IPS-18c (cell line): Measurements from ENCODE around the gene TOP3B.

Experiments used
- H3K4me3 ChIP-seq: 2 replicates; pipeline ENCODE4 v1.7.0; 2013; ENCODE audit warnings: low read depth, mild to moderate bottlenecking, low read length, moderate library complexity; ENCODE audit not compliant: insufficient read depth
- H3K9me3 ChIP-seq: one replicate; pipeline ENCODE4 v1.6.1; 2013; ENCODE audit warnings: mild to moderate bottlenecking, low read length, moderate library complexity; ENCODE audit not compliant: control insufficient read depth, insufficient read depth

Gene TOP3B

DNA sequence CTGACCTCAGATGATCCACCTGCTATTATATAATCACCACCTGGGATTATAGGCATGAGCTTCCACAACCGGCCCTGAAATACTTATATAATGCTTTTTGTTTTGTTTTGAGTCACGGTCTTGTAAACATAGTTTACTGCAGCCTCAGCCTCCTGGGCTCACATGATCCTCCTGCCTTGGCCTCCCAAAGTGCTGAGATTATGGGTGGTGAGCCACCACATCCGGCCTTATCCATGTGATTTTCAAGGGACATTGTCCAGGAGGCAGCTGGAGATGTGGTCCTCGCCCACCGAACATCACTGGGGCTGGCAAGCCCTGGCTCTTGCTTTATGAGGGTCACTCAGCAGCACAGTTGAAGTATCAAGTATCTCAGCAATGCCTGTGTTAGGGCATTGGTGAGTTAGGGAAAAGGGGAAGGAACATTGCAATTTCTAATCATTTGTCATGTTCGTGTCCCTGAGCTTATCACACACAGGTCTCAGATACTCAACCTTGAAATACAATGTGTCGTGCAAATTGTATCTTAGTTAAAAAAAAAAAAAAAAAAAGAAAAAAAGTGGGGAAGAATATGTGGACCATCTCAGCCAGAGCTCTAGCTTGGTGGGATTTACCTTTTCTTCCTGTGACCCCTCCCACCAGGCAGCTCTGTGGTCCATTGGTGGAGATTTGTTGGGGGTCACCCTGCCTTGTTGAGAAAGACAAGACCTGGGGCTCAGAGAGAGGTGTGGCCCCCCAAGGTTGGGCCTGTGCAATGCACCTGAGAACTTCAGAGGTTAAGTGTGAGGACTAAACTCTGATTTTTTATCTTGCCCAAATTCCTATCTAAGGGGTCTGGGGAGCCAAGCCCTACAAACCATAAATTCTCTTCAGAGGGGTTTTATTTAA lies 74.7 kb downstream of the TOP3B start:
- H3K4me3 ChIP-seq: no peak overlapping the region
- no peaks in the 10 kb centered on the region for H3K9me3 ChIP-seq
